ENCODE data around the gene IL17RD. TPM values are rescaled to one million over a fixed set of nuclear protein-coding genes. Genes with fewer than 3 reads are reported as not detected.
A peak's percentile ranks its signal among the peaks of the same experiment; 100 is the strongest.

Gene IL17RD
- polyA plus RNA-seq, 2 of the 4 experiments (the other 2 are of a cell fraction), result 0.89 to 1.4 TPM

- ATAC-seq (no peak), FAIRE-seq (no peak), DNase-seq (ENCODE audit: low read depth in 1 of 2, low spot score in 1 of 2) (no peak)
- CTCF ChIA-PET, result interaction anchor here (1.0 to 2.4 kb wide), 2 partner anchors 98 to 99 kb away, joined by 3 to 16 read pairs; no protein-coding TSS in a partner anchor
- TF ChIP-seq HEYL (CRISPR knock-in tag; IDR thresholded peaks at IDR 0.05), result no peak
- TF ChIP-seq FOSL2 (IDR thresholded peaks at IDR 0.05), result no peak
- no peak for TF ChIP-seq FOSL2 (CRISPR knock-in tag; IDR thresholded peaks at IDR 0.05)
- no peak for TF ChIP-seq EHMT2 (IDR thresholded peaks at IDR 0.05; ENCODE audit: low read depth)
- TF ChIP-seq NR3C1 (IDR thresholded peaks at IDR 0.05), result no peak
- no peak for TF ChIP-seq NFE2L2 (conservative IDR thresholded peaks at IDR 0.05; ENCODE audit: low read length)
- no peak for TF ChIP-seq EHF (CRISPR knock-in tag; IDR thresholded peaks at IDR 0.05)
- TF ChIP-seq RAD21 (conservative IDR thresholded peaks at IDR 0.05 in 1 of 2, IDR thresholded peaks at IDR 0.05 in 1 of 2), result no peak
- TF ChIP-seq MAZ (IDR thresholded peaks at IDR 0.05; ENCODE audit: borderline replicate concordance, low read depth, low read length), result no peak
- no peak for TF ChIP-seq MAFK (IDR thresholded peaks at IDR 0.05; ENCODE audit: partially characterized antibody)
- no peaks in the 10 kb centered on the region for H3K9me3 ChIP-seq
- no peak overlapping the region for H3K4me2 ChIP-seq
- 57% methylated on average over 6 of the region's 6 CpGs for WGBS (ENCODE audit: missing lambda C conversion rate)
- H3K27ac ChIP-seq, result no peak overlapping the region
- POLR2A ChIA-PET, result no interaction called here
- H3K4me1 ChIP-seq, result no peaks in the 10 kb centered on the region
- H3K4me3 ChIP-seq, result no peak overlapping the region
Measured at GRCh38 chr3:57093971-57094535, 71.1 kb downstream of the IL17RD start.

GRCh38 chr3:57093489-57093888 is 71.7 kb downstream of the IL17RD start:
- H3K4me2 ChIP-seq, result no peak overlapping the region

GRCh38 chr3:57091521-57092273 is 73.5 kb downstream of the IL17RD start:
- CTCF ChIA-PET, result interaction anchor here (1.0 to 1.4 kb wide), 2 partner anchors 9 to 96 kb away, joined by 3 to 4 read pairs; no protein-coding TSS in a partner anchor
- DNase-seq (ENCODE audit: low read depth in 1 of 2, low spot score in 1 of 2) (no peak), ATAC-seq (no peak), FAIRE-seq (no peak)
- TF ChIP-seq KDM1A (IDR thresholded peaks at IDR 0.05; ENCODE audit: low read depth), result no peak
- TF ChIP-seq RNF2 (IDR thresholded peaks at IDR 0.05; ENCODE audit: borderline replicate concordance, low read depth), result no peak
- TF ChIP-seq ZSCAN20 (CRISPR knock-in tag; IDR thresholded peaks at IDR 0.05), result no peak
- TF ChIP-seq HMGXB4 (CRISPR knock-in tag; IDR thresholded peaks at IDR 0.05; ENCODE audit: borderline replicate concordance), result no peak
- no peak for TF ChIP-seq EHF (CRISPR knock-in tag; IDR thresholded peaks at IDR 0.05)
- no peak for TF ChIP-seq BCL3 (IDR thresholded peaks at IDR 0.05)
- TF ChIP-seq MYC (IDR thresholded peaks at IDR 0.05; ENCODE audit: borderline replicate concordance, low read length), result no peak
- TF ChIP-seq FOSL2 (IDR thresholded peaks at IDR 0.05), result no peak
- TF ChIP-seq FOSL2 (CRISPR knock-in tag; IDR thresholded peaks at IDR 0.05), result no peak
- TF ChIP-seq NFE2L2 (conservative IDR thresholded peaks at IDR 0.05; ENCODE audit: low read length), result no peak
- no peaks in the 10 kb centered on the region for H3K4me1 ChIP-seq
- no peak overlapping the region for H3K4me3 ChIP-seq
- no peaks in the 10 kb centered on the region for H3K9me3 ChIP-seq
- POLR2A ChIA-PET, result no interaction called here
- WGBS (ENCODE audit: missing lambda C conversion rate), result 77% methylated on average over 3 of the region's 3 CpGs
- H3K4me2 ChIP-seq, result no peak overlapping the region
- H3K27ac ChIP-seq, result no peak overlapping the region

More at GRCh38 chr3:57093489-57093888, 71.7 kb downstream of the IL17RD start:
- DNase-seq (ENCODE audit: low read depth in 1 of 2, low spot score in 1 of 2) (no peak), ATAC-seq (no peak), FAIRE-seq (no peak)
- Histone ChIP-seq H3K4me1 (no peaks in the 10 kb centered on the region), H3K4me3 (no peak overlapping the region), H3K9me3 (no peaks in the 10 kb centered on the region), H3K27ac (no peak overlapping the region)
- ChIA-PET CTCF (interaction anchor here (1.0 kb wide), 1 partner anchor 98 kb away, joined by 3 read pairs; no protein-coding TSS in a partner anchor), POLR2A (no interaction called here)
- no peak for TF ChIP-seq MAZ (IDR thresholded peaks at IDR 0.05; ENCODE audit: borderline replicate concordance, low read depth, low read length)
- TF ChIP-seq RAD21 (conservative IDR thresholded peaks at IDR 0.05 in 1 of 2, IDR thresholded peaks at IDR 0.05 in 1 of 2), result peak in 1 of 2 experiments; percentile 22; a peak in 1 of 5 replicates
